K562 (cell line): ENCODE results near the gene PNMT. TPM values are rescaled to one million over a fixed set of nuclear protein-coding genes. Genes with fewer than 3 reads are reported as not detected.

Source experiments
- ATAC-seq: fragments of 200-7000 bp; cut with Tn5 transposase; 3 replicates; pipeline ENCODE4 v1.9.1; 2020; ENCODE audit warnings: moderate library complexity
- BruUV-seq: library from RNA; stranded (reverse); fragments of 400-500 nt; replicated peaks from 2 replicates; lab custom pipeline; 2021; lab: Mats Ljungman, UMichigan
- CTCF ChIA-PET: fragments of 300-600 bp; formaldehyde crosslinking; extraction: SDS; loops from one replicate; lab custom pipeline; 2021; ENCODE audit warnings: low intra/inter-chr PET ratio; lab: Yijun Ruan, JAX
- POLR2A ChIA-PET: fragments of 300-600, 350-650 bp; sonication (Branson Sonifier 250); formaldehyde crosslinking; extraction: SDS; loops from one replicate; lab custom pipeline; 2021; ENCODE audit warnings: antibody characterized with exemption, inconsistent platforms; lab: Yijun Ruan, JAX
- DNase-seq, 4 experiments: peaks; one replicate each; pipeline versions ENCODE4 v3.0.0 to v3.0.0-alpha.2; 2011 to 2018; ENCODE audit warnings: low spot score in 3 of 4, mixed read lengths in 3 of 4; ENCODE audit errors: extremely low read depth in 1 of 4
- FAIRE-seq: peaks from 2 replicates; lab custom pipeline; 2011; peaks lifted over from hg19 to GRCh38; lab: Jason Lieb, UNC
- H2AFZ ChIP-seq: 2 replicates; pipeline ENCODE4 v1.6.0; 2011; ENCODE audit warnings: low read depth, low read length, control low read depth, inconsistent platforms
- H3K27ac ChIP-seq: fragments of 200-600 bp; 3 replicates; pipeline ENCODE4 v1.8.0; 2011; ENCODE audit warnings: low read depth, mild to moderate bottlenecking, control low read depth, inconsistent platforms, low read length, moderate library complexity, mixed read lengths; ENCODE audit errors: extremely low read depth
- H3K27me3 ChIP-seq, 2 experiments: fragments of 300-600 bp in 1 of 2; 2 replicates in 1 of 2; 3 replicates in 1 of 2; pipeline versions ENCODE4 v1.6.0 to v1.8.0; 2011; ENCODE audit warnings: inconsistent platforms in 2 of 2, low read length in 2 of 2, mild to moderate bottlenecking in 1 of 2, mixed read lengths in 1 of 2, moderate library complexity in 1 of 2; ENCODE audit not compliant: control insufficient read depth in 2 of 2, insufficient read depth in 2 of 2
- H3K36me3 ChIP-seq: fragments of 300-600 bp; 3 replicates; pipeline ENCODE4 v1.8.0; 2011; ENCODE audit warnings: mild to moderate bottlenecking, low read length, inconsistent platforms; ENCODE audit not compliant: control insufficient read depth, insufficient read depth
- H3K4me1 ChIP-seq, 2 experiments: fragments of 200-600 bp in 1 of 2; replicated peaks in 1 of 2; 2 replicates in 1 of 2; 3 replicates in 1 of 2; pipeline versions ENCODE4 v1.5.1 to v1.8.0; 2011; ENCODE audit warnings: inconsistent platforms in 2 of 2, low read length in 2 of 2, mild to moderate bottlenecking in 1 of 2, mixed read lengths in 1 of 2, moderate library complexity in 1 of 2; ENCODE audit not compliant: control insufficient read depth in 2 of 2, insufficient read depth in 2 of 2
- H3K4me2 ChIP-seq: 2 replicates; pipeline ENCODE4 v1.6.1; 2011; ENCODE audit warnings: low read length, control low read depth, inconsistent platforms, mixed read lengths; ENCODE audit not compliant: insufficient read depth
- H3K4me3 ChIP-seq: fragments of 200-600 bp; sonication (generic), shearing (Covaris generic); 2 replicates; pipeline ENCODE4 v1.5.1; 2016; ENCODE audit warnings: control low read depth, inconsistent platforms
- H3K79me2 ChIP-seq: fragments of 200-600 bp; 3 replicates; pipeline ENCODE4 v1.8.0; 2011; ENCODE audit warnings: low read length, inconsistent platforms; ENCODE audit not compliant: control insufficient read depth, insufficient read depth
- H3K9ac ChIP-seq, 2 experiments: 2 replicates each; pipeline versions ENCODE4 v1.6.0 to v1.6.1; 2011; ENCODE audit warnings: low read depth in 2 of 2, low read length in 2 of 2, control low read depth in 1 of 2, inconsistent platforms in 1 of 2, mild to moderate bottlenecking in 1 of 2, mixed read lengths in 1 of 2; ENCODE audit not compliant: insufficient read depth in 1 of 2
- H3K9me1 ChIP-seq: one replicate; pipeline ENCODE4 v1.6.0; 2011; ENCODE audit warnings: inconsistent platforms, mild to moderate bottlenecking, low read length, moderate library complexity; ENCODE audit not compliant: control insufficient read depth, insufficient read depth
- H3K9me3 ChIP-seq: replicated peaks from 2 replicates; pipeline ENCODE4 v1.5.1; 2011; ENCODE audit warnings: low read depth, low read length, inconsistent platforms; ENCODE audit not compliant: control insufficient read depth, insufficient read depth
- H4K20me1 ChIP-seq: replicated peaks from 2 replicates; pipeline ENCODE4 v1.6.1; 2011; ENCODE audit warnings: low read length, inconsistent platforms, mixed read lengths; ENCODE audit not compliant: control insufficient read depth, insufficient read depth
- NCOA6 ChIP-seq: fragments of 450-650 bp; IDR thresholded peaks from 2 replicates; pipeline ENCODE4 v1.6.1; 2017; ENCODE audit warnings: mild to moderate bottlenecking
- PHF20 ChIP-seq: fragments of 450-650 bp; IDR thresholded peaks from 2 replicates; pipeline ENCODE4 v1.6.1; 2018; ENCODE audit not compliant: partially characterized antibody
- SIN3B ChIP-seq: fragments of 450-650 bp; IDR thresholded peaks from 2 replicates; pipeline ENCODE4 v1.6.1; 2017; ENCODE audit warnings: low read depth, mild to moderate bottlenecking, moderate library complexity
- SRSF1 ChIP-seq: fragments of 200-400 bp; formaldehyde crosslinking; IDR thresholded peaks from 2 replicates; pipeline ENCODE4 v1.6.1; 2017; ENCODE audit warnings: mild to moderate bottlenecking, low read depth, low read length, moderate library complexity
- ZSCAN29 ChIP-seq: fragments of 450-650 bp; IDR thresholded peaks from 2 replicates; pipeline ENCODE4 v1.6.1; 2017
- WGBS: fragments of 100-300 bp; shearing (Covaris generic); methylation state at CpG from one replicate; pipeline ENCODE4 v1.1.6; 2016; ENCODE audit warnings: low coverage, mixed read lengths; ENCODE audit not compliant: insufficient coverage; ENCODE audit errors: missing lambda C conversion rate; 5-methylcytosine and 5-hydroxymethylcytosine counted together
- in situ Hi-C: fragments of 300-500 bp; cut with MboI; formaldehyde crosslinking; loops from 4 replicates; pipeline ENCODE4 v1.15.0; 2018; ENCODE audit warnings: inconsistent platforms, mixed read lengths
- intact Hi-C: fragments of 100-400 bp; cut with micrococcal nuclease; formaldehyde crosslinking; loops from 2 replicates; pipeline ENCODE4 v1.14.2; 2022
- polyA plus RNA-seq, 8 experiments: library from polyadenylated mRNA; depleted of rRNA in 4 of 8; stranded (reverse) in 5 of 8; unstranded in 3 of 8; fragments of >200 nt; fragmentation: Nextera tagmentation in 2 of 8; fragmentation: Illumina TruSeq in 1 of 8; extraction: Ambion mirVana in 2 of 8; extraction: Trizol in 1 of 8; gene quantifications; 2 replicates each; pipeline versions ENCODE4 v1.2.1 to v1.2.3, GENCODE V29; 2011 to 2014; ENCODE audit warnings: inconsistent platforms in 1 of 8, missing spikeins in 1 of 8
- total RNA-seq, 7 experiments: library from RNA; depleted of rRNA in 6 of 7; stranded (reverse); fragments of >200 nt in 6 of 7; fragmentation: Illumina TruSeq in 2 of 7; extraction: Trizol in 2 of 7; gene quantifications; 2 replicates each; pipeline versions ENCODE4 v1.2.1 to v1.2.3, GENCODE V29; 2011 to 2021; ENCODE audit warnings: low replicate concordance in 1 of 7
- TF ChIP-seq, protein P1 (sequence below): fragments of 450-650 bp; formaldehyde crosslinking; IDR thresholded peaks from 2 replicates; pipeline ENCODE4 v1.4.0; 2020; ENCODE audit warnings: mild to moderate bottlenecking, moderate library complexity
- TF ChIP-seq, protein P2 (sequence below): fragments of 150-350 bp; conservative IDR thresholded peaks from 2 replicates; pipeline ENCODE4 v1.6.1; 2014; ENCODE audit warnings: low read length

Gene PNMT
- total and polyA plus RNA-seq, 9 of the 15 experiments (the other 6 are each of a cell fraction or from before 2014, with no cell fraction given), result 0.55 to 18.1 (median 5.8) TPM

DNA sequence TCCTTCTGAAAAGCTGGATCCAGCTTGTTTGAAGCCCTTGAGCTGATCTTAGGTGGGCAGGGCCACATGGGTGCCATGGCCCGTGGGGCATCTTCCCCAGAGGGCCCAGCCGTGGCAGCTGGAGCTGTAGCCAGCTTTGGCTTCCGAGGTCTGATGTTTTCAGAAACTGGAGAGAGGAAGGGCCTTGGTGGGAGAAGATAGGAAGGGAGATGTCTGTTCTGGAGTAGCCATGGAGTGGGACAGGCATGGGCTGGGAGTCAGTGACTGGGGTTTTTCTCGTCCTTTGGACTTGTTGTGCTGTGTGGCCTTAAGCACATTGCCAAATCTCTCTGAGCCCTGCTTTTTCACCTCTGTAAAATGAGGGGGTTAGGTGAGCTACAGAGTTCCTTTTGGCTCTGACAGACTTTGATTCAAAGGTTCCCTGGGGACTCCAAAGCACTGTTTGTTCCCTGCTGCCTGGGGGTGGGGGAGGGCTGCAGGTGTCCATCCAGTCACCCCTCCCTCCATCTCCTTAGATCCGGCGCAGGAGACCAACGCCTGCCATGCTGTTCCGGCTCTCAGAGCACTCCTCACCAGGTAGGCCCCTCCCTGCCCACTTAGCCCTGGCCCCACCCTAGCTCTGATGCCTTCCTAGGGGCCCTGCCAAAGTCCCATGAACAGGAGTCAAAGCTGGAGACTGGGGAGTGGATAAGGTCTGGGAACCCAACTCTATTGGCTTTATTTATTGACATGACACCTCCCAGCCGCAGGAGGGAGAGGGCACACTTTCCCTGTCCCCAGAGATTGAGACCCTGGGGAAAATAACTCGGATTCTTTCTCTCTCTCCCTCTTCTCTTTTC lies 39.4 kb upstream of the PNMT start (continued):
- TF ChIP-seq, protein P1, sequence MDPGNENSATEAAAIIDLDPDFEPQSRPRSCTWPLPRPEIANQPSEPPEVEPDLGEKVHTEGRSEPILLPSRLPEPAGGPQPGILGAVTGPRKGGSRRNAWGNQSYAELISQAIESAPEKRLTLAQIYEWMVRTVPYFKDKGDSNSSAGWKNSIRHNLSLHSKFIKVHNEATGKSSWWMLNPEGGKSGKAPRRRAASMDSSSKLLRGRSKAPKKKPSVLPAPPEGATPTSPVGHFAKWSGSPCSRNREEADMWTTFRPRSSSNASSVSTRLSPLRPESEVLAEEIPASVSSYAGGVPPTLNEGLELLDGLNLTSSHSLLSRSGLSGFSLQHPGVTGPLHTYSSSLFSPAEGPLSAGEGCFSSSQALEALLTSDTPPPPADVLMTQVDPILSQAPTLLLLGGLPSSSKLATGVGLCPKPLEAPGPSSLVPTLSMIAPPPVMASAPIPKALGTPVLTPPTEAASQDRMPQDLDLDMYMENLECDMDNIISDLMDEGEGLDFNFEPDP (CRISPR knock-in tag), result no peak
- TF ChIP-seq SIN3B (no peak), ZSCAN29 (0 out of 2 replicates have a peak, but pooled peaks have one; percentile 34), PHF20 (no peak)

DNA sequence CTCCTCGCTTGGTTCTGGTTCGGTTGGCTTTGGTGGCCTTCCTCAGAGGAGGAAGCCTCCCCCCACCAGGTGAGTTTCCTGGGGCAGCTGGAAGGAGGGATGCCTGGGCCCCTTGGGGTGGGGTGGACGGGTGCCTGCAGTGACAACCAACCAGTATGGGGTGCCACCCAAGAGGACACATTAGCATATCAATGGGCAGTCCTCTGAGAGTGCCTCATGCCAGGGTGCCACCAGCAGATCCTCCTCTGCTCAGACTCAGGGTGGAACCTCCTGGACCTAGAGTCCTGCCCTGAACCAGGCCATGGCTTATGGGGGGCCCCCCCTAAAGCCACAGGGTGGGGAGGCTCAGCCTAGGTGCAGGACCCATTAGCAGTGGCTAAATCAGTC lies 38.8 kb upstream of the PNMT start:
- Histone ChIP-seq H3K36me3 (no peaks in the 10 kb centered on the region), H3K4me1 (peaks cover 0 to 41% of the 10 kb centered on the region in 2 experiments; a peak in 4 of 5 replicates), H3K27ac (no peak overlapping the region), H3K9me1 (no peaks in the 10 kb centered on the region), H3K9me3 (no peaks in the 10 kb centered on the region), H3K27me3 (no peaks in the 10 kb centered on the region), H2AFZ (no peak overlapping the region), H4K20me1 (no peaks in the 10 kb centered on the region), H3K79me2 (no peaks in the 10 kb centered on the region), H3K4me2 (no peak overlapping the region), H3K4me3 (no peak overlapping the region), H3K9ac (peak overlapping the region in 1 of 2 experiments; percentile 50; a peak in 2 of 4 replicates)
- ATAC-seq (no peak), DNase-seq (no peak), FAIRE-seq (no peak)
- WGBS, result 38% methylated on average over 2 of the region's 3 CpGs
- CTCF ChIA-PET, result no interaction called here
- POLR2A ChIA-PET, result interaction anchor here (1.4 kb wide), 1 partner anchor 37 kb away, joined by 4 read pairs; no protein-coding TSS in a partner anchor
- BruUV-seq, result no TSS peak
- intact Hi-C loops (no loop called here), in situ Hi-C loops (no loop called here)
- TF ChIP-seq NCOA6 (no peak), SRSF1 (no peak), ZSCAN29 (0 out of 2 replicates have a peak, but pooled peaks have one; percentile 3)
- TF ChIP-seq, protein P2, sequence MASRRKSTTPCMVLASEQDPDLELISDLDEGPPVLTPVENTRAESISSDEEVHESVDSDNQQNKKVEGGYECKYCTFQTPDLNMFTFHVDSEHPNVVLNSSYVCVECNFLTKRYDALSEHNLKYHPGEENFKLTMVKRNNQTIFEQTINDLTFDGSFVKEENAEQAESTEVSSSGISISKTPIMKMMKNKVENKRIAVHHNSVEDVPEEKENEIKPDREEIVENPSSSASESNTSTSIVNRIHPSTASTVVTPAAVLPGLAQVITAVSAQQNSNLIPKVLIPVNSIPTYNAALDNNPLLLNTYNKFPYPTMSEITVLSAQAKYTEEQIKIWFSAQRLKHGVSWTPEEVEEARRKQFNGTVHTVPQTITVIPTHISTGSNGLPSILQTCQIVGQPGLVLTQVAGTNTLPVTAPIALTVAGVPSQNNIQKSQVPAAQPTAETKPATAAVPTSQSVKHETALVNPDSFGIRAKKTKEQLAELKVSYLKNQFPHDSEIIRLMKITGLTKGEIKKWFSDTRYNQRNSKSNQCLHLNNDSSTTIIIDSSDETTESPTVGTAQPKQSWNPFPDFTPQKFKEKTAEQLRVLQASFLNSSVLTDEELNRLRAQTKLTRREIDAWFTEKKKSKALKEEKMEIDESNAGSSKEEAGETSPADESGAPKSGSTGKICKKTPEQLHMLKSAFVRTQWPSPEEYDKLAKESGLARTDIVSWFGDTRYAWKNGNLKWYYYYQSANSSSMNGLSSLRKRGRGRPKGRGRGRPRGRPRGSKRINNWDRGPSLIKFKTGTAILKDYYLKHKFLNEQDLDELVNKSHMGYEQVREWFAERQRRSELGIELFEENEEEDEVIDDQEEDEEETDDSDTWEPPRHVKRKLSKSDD, result no peak
